HG02852 (cell line): Measurements from ENCODE around the gene PRAMEF8.
"Not testable (repeated sequence)": the region's sequence is repeated elsewhere in the genome, so short reads cannot be mapped to it uniquely, and the experiment has no call there.

Experiments used
- ATAC-seq: cut with Tn5 transposase; IDR thresholded peaks from one replicate; pipeline ENCODE4 v1.9.1; 2021; ENCODE audit warnings: mild to moderate bottlenecking, moderate library complexity; ENCODE audit not compliant: unreplicated experiment

PRAMEF8 gene

DNA sequence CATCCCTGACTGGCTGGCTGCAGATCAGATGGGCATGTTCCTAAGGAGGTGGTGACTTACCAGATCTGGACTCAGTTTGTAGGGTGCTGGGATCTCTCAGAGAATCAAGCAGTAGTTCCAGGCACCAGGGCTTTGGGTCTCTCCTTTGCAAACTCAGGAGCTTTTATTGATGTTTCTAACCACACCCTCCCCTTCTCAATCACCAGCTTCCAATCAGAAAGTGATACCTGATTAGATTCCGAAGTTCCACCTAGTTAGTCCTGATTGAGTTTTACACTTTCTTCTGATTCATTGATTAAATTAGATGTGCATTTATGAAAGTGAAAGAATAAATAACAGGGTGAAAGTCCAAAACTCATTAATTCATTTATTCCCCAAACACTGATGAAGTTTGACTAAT lies at the start of gene PRAMEF8:
TSS of gene PRAMEF8 (minus strand) at position 101 of the 400 bp plus-strand sequence. CDS start 1,046 bp downstream, outside the sequence.
- ATAC-seq = not testable (repeated sequence)

DNA sequence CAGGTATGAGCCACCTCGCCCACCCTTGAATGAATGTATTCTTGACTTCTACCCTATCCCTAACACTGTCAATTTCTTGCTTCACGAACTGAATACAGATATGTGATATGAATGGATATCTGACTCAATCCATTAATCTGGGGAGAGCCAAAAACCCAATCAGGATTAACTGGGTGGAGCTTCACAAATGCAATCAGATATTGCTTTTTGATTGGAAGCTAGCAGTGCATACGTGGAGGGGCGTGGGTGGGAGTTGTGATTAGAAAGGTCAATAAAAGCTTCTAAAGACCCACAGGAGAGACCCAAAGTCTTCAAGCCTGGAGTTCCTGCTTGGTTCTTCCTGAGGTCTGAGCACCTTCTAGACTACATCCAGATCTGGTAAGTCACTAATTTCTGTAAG lies 30.3 kb upstream of the PRAMEF8 start, which contains the start of gene PRAMEF15:
TSS of gene PRAMEF15 (plus strand) at position 301 of the 400 bp plus-strand sequence. CDS start 2,827 bp downstream, outside the sequence.
- ATAC-seq = not testable (repeated sequence)

DNA sequence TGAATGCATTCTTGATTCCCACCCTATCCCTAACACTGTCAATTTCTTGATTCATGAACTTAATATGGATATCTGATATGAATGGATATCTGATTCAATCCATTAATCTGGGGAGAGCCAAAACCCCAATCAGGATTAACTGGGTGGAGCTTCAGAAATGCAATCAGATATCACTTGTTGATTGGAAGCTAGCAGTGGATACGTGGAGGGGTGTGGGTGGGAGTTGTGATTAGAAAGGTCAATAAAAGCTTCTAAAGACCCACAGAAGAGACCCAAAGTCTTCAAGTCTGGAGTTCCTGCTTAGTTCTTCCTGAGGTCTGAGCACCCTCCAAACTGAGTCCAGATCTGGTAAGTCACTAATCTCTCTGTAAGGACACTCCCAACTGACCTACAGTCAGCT lies 18.3 kb upstream of the PRAMEF8 start, which contains the start of gene PRAMEF33:
TSS of gene PRAMEF33 (plus strand) at position 301 of the 400 bp plus-strand sequence. CDS start 2,416 bp downstream, outside the sequence.
- not testable (repeated sequence) for ATAC-seq

DNA sequence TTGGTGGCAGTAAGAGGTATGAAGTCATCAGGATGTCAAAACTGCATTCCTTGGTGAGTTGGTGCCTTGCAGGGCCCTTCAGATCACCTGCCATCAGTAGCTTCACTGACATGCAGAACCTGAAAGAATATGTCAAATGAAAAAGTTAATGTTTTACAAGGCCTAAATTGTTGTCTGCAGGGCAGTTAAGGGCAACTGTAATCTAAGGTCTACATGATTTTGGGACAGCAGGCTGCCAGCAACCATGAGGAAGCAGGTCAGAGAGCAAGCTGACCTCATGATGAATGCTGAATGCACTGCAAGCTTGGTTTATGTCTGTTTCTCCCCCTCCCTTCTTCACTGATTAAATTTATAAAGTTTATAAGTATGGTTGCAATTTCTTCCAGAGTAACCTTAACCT lies 17.3 kb upstream of the PRAMEF8 start:
- ATAC-seq = not testable (repeated sequence)

DNA sequence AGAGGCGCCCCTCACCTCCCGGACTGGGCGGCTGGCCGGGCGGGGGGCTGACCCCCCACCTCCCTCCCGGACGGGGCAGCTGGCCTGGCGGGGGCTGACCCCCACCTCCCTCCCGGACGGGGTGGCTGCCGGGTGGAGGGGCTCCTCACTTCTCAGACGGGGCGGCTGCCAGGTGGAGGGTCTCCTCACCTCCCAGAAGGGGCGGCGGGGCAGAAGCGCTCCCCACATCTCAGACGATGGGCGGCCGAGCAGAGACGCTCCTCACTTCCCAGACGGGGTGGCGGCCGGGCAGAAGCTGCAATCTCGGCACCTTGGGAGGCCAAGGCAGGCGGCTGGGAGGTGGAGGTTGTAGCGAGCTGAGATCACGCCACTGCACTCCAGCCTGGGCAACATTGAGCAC lies 13.8 kb upstream of the PRAMEF8 start:
- not testable (repeated sequence) for ATAC-seq

DNA sequence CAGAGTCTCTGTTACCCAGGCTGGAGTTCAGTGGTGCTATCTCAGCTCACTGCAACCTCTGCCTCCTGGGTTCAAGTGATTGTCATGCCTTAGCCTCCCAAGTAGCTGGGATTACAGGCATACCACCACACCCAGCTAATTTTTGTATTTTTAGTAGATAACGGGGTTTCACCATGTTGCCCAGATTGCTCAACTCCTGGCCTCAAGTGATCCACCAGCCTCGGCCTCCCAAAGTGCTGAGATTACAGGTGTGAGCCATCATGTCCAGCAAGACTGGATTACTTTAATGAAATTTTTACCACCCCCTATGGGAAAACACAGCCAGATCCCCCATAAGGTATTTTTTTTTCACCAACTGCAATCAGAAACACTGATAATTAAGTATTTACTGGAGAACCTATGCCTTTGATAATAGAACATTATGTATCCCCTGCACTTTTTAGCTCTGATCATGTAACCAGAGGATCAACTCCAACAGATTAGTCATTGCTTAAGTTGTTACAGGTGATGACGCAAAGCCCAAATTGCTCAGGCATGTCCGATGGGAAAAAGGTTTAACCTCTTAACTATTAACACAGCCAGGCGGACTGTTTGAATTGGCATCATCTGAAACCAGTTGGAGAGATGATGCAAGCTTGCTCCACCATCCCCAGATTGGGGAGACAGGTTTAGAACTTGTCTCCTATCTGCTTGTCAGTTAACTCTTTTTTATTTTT lies 12.4 kb upstream of the PRAMEF8 start:
- ATAC-seq = not testable (repeated sequence)

DNA sequence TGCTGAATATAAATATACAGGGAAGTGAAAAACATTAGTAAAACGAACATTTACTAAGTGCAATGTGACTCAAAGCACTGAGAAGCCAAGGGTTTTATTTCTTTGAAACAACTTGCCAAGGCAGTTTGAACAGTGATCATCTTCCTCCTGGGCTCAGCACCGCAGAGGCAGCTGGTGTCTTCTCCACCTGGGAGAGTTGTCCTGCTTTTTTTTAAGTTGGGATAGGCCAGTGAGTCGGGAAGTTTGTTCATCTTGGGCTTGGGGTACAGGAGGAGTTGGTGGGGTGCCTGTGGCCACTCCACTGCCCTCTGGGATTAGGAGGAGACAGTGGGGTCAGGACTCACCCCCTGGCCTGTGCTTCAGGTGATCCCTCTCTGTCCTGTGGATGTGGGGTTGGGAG lies 4.1 kb upstream of the PRAMEF8 start:
- not testable (repeated sequence) for ATAC-seq

DNA sequence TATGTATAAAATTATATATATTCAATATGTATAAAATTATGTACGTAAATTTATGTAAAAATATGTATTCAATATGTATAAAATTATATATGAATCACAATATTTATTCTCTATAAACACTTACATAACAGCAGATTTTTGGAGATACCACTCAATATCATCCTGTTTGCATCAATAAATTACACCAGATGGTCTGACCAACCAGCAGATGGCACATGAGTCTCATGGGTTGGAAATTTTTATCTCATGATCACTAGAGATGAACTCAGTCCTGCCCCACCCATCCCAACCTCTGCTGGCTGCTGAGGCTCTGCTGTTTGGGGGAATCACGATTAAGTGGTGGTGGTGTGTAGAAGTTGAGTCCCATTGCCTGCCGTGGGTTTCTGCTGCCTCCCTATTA lies 5.3 kb downstream of the PRAMEF8 start:
- ATAC-seq = not testable (repeated sequence)

DNA sequence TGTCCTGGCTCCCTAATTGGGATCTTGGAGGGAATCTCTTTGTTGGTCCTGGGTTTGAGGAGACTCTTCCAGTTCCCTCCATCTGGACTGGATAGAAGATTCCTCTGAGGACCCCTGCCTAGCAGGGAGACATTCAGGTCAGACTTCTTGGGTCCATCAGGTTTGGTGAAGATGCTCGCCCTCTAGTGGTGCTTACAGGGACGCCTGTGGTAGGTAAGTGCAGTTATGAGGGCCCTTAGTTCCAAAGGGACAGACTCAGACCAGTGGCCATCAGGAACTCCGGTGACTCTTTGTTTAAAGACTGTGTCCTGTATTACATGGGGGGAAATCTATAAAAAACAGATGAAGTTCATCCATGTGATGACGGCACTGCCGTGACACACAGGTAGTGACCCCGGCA lies 7.9 kb downstream of the PRAMEF8 start:
- not testable (repeated sequence) for ATAC-seq

DNA sequence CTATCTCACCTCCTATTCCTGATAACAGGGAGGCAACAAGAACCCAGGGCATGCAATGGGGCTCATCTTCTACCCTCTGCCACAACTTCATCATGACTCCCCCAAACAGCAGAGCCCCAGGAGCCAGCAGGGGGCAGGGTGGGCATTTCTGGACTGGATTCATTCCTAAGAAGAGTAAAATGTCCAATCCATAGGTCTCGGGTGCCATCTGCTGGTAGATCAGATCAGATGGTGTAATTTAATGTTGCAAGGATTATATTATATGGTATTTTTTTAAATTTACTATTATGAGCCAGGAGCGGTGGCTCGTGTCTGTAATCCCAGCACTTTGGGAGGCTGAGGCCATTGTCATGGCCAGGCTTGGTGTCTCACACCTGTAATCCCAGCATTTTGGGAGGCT lies 19.8 kb downstream of the PRAMEF8 start:
- ATAC-seq = not testable (repeated sequence)

DNA sequence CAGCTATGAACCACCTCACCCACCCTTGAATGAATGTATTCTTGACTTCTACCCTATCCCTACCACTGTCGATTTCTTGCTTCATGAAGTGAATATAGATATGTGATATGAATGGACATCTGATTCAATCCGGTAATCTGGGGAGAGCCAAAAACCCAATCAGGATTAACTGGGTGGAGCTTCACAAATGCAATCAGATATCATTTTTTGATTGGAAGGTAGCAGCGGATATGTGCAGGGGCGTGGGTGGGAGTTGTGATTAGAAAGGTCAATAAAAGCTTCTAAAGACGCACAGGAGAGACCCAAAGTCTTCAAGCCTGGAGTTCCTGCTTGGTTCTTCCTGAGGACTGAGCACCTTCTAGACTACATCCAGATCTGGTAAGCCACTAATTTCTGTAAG lies 31.0 kb downstream of the PRAMEF8 start, which contains the start of gene PRAMEF5:
TSS of gene PRAMEF5 (plus strand) at position 301 of the 400 bp plus-strand sequence. CDS start 5,071 bp downstream, outside the sequence.
- ATAC-seq = not testable (repeated sequence)

DNA sequence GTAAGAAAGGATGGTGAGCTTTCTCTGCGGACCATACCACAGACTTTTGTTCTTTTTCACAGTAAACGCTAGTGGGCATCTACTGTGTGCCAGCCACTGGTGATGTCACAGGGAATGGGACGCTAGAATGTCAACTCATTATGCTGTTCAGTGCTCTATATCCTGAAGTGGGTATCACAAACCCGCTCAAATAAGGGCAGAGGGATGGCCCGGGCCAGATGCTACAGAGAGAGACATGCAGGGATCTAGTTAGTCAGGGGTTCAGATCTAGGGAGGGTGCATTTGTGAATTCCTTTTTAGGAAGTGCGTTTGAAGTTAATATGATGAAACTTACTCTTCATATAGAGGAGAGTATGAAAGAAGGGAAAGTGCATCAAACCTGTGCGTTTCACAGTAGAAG lies 37.8 kb downstream of the PRAMEF8 start:
- ATAC-seq = not testable (repeated sequence)

DNA sequence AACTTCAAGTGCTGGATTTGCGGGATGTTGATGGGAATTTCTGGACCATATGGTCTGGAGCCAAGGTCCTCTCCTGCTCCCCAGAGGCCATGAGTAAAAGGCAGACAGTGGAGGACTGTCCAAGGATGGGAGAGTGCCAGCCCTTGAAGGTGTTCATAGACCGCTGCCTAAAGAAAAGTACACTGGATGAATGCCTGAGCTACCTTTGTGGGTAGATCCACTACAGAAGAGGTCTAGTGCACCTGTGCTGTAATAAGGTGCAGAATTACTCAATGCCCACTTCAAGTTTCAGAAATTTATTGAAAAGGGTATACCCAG lies 38.4 kb downstream of the PRAMEF8 start:
- ATAC-seq = not testable (repeated sequence)

DNA sequence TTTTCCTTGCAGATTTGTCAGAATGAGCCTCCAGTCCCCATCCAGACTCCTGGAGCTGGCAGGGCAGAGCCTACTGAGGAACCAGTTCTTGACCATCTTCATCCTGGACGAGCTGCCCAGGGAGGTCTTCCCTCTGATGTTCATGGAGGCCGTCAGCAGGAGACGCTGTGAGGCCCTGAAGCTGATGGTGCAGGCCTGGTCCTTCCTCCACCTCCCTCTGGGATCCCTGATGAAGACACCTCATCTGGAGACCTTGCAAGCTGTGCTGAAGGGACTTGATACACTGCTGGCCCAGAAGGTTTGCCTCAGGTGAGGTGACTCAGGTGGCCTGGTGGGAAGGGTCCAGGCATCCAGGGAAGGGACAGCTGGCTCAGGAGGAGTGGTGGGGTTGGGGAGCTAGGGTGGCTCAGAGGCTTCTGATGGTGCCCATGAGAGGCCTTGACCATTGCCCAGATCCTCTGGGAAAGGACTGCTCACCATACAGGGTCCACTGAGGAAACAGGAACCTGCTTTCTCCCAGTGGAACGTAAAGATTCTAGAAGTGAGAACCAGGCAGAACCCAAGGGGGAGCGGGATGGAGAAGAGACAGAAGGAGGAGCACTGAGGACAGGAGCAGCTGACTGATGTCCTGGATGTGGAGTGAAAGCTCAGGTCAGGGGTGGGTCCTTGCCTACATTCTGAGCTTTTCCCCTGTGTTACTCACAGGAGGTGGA lies 38.9 kb downstream of the PRAMEF8 start:
- ATAC-seq = not testable (repeated sequence)

DNA sequence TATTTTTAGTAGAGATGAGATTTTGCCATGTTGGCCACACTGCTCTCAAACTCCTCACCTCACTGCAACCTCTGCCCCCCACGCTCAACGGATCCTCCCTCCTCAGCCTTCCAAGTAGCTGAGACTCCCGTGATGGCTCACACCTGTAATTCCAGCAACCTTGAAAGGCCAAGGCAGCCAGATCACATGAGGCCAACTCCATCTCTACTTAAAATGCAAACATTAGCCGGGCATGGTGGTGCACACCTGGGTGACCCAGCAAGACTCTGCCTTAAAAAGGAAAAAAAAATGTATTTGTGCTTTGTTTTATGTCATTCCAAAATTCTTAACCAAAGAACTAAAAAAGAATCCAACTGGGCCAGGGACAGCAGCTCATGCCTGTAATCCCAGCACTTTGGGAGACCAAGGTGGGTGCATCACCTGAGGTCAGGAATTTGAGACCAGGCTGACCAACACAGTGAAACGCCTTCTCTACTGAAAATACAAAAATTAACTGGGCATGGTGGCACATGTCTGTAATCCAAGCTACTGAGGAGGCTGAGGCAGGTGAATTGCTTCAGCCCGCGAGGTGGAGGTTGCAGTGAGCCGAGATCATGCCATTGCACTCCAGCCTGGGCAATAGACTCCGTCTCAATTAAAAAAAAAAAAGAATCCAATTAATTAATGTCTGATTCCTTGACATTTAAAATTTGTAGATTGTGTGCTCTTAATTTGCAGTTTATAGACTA lies 41.2 kb downstream of the PRAMEF8 start:
- ATAC-seq = not testable (repeated sequence)

DNA sequence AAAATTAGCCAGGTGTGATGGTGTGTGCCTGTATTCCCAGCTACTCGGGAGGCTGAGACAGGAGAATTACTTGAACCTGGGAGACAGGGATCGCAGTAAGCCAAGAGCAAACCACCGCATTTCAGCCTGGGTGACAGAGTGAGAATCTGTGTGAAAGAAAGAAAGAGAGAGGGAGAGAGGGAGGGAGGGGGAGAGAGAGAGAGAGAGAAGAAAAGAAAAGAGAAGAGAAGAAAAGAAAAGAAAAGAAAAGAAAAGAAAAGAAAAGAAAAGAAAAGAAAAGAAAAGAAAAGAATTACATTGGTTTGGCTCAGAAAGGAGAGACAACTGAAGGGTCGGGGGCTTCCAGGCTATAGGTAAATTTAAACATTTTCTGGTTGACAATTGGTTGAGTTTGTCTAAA lies 45.3 kb downstream of the PRAMEF8 start:
- not testable (repeated sequence) for ATAC-seq

DNA sequence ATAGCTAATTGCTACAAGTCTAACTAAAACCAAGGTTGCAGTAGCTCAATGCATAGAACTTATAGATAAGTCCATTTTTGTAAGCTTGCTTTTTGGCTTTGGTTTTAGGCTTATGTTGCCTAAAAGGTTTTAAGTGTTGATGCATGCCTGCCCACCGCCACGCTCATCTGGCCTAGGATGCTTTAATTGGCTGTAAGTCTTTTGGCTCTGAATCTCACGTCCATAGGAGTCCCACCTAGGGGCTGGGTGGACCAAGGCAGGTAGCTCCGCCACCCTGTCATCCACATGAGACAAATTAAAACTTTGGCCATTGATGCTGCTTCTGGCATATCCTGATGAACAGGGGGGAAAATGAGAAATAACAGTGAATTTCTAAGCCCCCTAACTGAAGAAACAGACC lies 47.4 kb downstream of the PRAMEF8 start:
- ATAC-seq = not testable (repeated sequence)

DNA sequence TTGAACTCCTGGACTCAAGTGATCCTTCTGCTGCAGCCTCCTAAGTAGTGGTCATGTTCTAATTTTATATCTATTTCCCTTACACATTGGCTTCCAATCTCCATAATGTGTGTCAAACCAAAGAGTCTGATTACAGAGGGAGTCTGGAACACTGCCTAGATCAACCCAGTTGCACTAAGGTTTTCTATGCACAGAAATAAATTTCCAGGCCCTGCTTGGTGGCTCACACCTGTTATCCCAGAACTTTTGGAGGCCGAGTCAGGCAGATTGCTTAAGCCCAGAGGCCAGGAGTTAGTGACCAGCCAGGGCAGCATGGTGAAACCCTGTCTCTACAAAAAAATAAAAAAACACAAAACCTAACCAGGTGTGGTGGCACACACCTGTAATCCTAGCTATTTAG lies 50.9 kb downstream of the PRAMEF8 start:
- ATAC-seq = not testable (repeated sequence)

DNA sequence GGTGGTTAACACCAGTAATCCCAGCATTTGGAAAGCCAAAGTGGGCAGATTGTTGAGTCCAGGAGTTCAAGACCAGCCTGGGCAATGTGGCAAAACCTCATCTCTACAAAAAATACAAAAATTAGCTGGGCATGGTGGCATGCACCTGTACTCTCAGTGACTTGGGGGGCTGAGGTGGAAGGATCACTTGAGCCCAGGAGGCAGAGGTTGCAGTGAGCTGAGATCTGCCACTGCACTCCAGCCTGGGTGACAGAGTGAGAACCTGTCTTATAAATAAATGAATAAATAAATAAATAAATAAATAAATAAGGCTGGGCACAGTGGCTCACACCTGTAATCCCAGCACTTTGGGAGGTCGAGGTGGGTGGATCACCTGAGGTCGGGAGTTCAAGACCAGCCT lies 52.9 kb downstream of the PRAMEF8 start:
- ATAC-seq = not testable (repeated sequence)
